ENCODE data around the gene LMF2.

The LMF2 gene

DNA sequence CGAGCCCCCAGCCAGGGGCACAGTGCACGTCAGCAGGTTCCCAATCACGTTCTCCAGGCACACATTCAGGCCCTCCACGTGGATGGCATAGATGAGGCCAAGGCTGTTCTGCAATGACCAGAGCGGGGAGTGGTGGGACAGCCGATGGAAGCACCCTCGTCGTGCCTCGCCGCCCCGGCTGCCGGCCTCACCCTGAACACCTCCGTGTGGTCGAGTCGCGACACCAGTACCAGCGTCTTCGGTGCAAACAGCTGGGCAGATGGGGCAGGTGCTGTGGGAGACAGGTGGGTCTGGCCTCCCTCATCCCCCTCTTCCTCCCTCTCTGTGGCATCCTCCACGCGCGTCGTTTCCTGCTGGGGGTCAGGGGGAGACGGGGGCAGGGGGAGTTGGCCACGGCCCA is 40.2 kb downstream of the LMF2 start:
- Histone ChIP-seq H3K79me2 (ENCODE audit: control insufficient read depth, low read length) (peaks cover 62% of the 10 kb centered on the region), H3K4me3 (ENCODE audit: low read length) (no peak overlapping the region), H3K9me3 (ENCODE audit: control insufficient read depth, insufficient read depth, low read length) (no peaks in the 10 kb centered on the region), H3K27ac (ENCODE audit: low read depth, low read length) (no peak overlapping the region), H4K20me1 (ENCODE audit: control insufficient read depth, insufficient read depth, low read depth, low read length) (no peaks in the 10 kb centered on the region), H3K9me2 (replicated peaks; ENCODE audit: control insufficient read depth, low read length) (no peaks in the 10 kb centered on the region), H3K4me2 (ENCODE audit: low read length) (no peak overlapping the region), H3K4me1 (ENCODE audit: control insufficient read depth, low read length) (peaks cover 46% of the 10 kb centered on the region), H3K36me3 (ENCODE audit: control insufficient read depth, low read length) (peaks cover 89% of the 10 kb centered on the region), H3F3A (ENCODE audit: control insufficient read depth, insufficient read depth) (peaks cover 18% of the 10 kb centered on the region), H3K27me3 (ENCODE audit: control insufficient read depth, low read length) (no peaks in the 10 kb centered on the region)
- TF ChIP-seq, protein P1, sequence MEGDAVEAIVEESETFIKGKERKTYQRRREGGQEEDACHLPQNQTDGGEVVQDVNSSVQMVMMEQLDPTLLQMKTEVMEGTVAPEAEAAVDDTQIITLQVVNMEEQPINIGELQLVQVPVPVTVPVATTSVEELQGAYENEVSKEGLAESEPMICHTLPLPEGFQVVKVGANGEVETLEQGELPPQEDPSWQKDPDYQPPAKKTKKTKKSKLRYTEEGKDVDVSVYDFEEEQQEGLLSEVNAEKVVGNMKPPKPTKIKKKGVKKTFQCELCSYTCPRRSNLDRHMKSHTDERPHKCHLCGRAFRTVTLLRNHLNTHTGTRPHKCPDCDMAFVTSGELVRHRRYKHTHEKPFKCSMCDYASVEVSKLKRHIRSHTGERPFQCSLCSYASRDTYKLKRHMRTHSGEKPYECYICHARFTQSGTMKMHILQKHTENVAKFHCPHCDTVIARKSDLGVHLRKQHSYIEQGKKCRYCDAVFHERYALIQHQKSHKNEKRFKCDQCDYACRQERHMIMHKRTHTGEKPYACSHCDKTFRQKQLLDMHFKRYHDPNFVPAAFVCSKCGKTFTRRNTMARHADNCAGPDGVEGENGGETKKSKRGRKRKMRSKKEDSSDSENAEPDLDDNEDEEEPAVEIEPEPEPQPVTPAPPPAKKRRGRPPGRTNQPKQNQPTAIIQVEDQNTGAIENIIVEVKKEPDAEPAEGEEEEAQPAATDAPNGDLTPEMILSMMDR (IDR thresholded peaks at IDR 0.05; ENCODE audit: low read depth, low read length, poor library complexity, severe bottlenecking), result no peak
- no peak for TF ChIP-seq EZH2phosphoT487 (IDR thresholded peaks at IDR 0.05; ENCODE audit: borderline replicate concordance, low read length)

DNA sequence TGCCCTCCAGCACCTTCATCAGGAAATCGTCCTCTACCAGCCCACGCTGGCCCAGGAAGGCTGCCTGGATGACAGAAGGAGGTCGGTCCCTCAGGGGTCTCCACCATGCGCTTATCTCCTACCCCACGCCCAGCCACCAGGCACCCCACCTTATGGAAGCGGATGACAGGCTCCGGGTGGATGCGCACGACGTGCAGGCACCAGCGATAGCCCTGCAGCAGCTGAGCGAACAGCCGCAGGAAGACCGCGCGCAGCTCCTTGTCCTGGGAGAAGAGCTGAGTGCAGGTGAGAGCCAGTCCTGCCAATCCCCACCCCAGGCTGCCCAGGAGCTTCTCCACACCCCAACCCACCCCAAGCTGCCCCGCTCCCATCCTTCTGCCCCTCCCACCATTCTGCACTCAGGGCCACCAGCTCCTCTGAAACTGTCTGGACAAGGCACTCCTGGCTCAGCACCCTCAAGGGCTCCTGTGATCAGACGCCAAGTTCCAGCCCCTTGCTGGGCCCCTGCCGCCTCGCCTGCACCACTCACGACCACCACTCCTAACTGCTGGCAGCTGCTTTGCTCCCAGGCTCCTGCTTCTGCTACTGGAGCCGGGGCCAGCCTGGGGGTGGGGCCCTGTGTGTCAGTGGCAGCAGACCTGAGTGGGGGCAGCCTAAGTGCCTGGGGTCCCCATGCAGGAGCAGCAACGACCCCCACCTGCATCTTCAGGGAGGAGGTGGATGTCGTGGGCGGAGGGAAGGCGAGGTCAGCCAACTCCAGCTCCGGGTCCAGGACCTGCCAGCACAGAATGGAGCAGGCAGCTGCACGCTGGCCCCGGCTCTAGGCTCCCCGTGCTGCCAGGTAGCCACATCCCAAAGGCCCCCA is 42.2 kb downstream of the LMF2 start:
- Histone ChIP-seq H4K20me1 (ENCODE audit: control insufficient read depth, insufficient read depth, low read depth, low read length) (no peaks in the 10 kb centered on the region), H3K4me1 (ENCODE audit: control insufficient read depth, low read length) (peaks cover 26% of the 10 kb centered on the region), H3K9me3 (ENCODE audit: control insufficient read depth, insufficient read depth, low read length) (no peaks in the 10 kb centered on the region), H3K9me2 (replicated peaks; ENCODE audit: control insufficient read depth, low read length) (no peaks in the 10 kb centered on the region), H3K79me2 (ENCODE audit: control insufficient read depth, low read length) (peaks cover 47% of the 10 kb centered on the region), H3K4me3 (ENCODE audit: low read length) (no peak overlapping the region), H3F3A (ENCODE audit: control insufficient read depth, insufficient read depth) (peaks cover 2% of the 10 kb centered on the region), H3K27ac (ENCODE audit: low read depth, low read length) (no peak overlapping the region), H3K27me3 (ENCODE audit: control insufficient read depth, low read length) (no peaks in the 10 kb centered on the region), H3K4me2 (ENCODE audit: low read length) (no peak overlapping the region), H3K36me3 (ENCODE audit: control insufficient read depth, low read length) (peaks cover 92% of the 10 kb centered on the region)
- TF ChIP-seq, protein P1 (IDR thresholded peaks at IDR 0.05; ENCODE audit: low read depth, low read length, poor library complexity, severe bottlenecking), result no peak
- TF ChIP-seq EZH2phosphoT487 (IDR thresholded peaks at IDR 0.05; ENCODE audit: borderline replicate concordance, low read length), result no peak

DNA sequence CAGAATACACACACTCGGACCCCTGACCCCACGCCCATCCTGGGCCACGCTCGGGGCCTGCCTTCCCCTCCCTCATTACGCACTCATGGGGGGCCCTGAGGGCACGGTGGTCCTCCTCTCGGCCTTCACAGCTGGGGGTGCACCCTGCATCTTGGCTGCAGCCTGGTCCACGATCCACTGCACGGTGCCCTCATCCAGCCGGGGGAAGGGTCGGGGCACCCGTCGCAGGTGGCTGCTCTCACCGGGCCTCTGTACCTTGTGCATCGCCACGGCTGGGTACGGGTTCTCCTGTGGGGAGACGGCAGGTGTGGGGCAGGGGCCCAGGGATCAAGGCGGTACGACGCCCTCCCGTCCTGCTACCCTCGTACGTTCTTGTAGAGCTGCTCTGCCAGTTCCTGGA is 43.1 kb downstream of the LMF2 start:
- Histone ChIP-seq H4K20me1 (ENCODE audit: control insufficient read depth, insufficient read depth, low read depth, low read length) (no peaks in the 10 kb centered on the region), H3K9me2 (replicated peaks; ENCODE audit: control insufficient read depth, low read length) (no peaks in the 10 kb centered on the region), H3K27ac (ENCODE audit: low read depth, low read length) (no peak overlapping the region), H3K4me1 (ENCODE audit: control insufficient read depth, low read length) (peaks cover 19% of the 10 kb centered on the region), H3K27me3 (ENCODE audit: control insufficient read depth, low read length) (no peaks in the 10 kb centered on the region), H3K9me3 (ENCODE audit: control insufficient read depth, insufficient read depth, low read length) (no peaks in the 10 kb centered on the region), H3K4me2 (ENCODE audit: low read length) (no peak overlapping the region), H3K36me3 (ENCODE audit: control insufficient read depth, low read length) (peaks cover 98% of the 10 kb centered on the region), H3K79me2 (ENCODE audit: control insufficient read depth, low read length) (peaks cover 47% of the 10 kb centered on the region), H3K4me3 (ENCODE audit: low read length) (no peak overlapping the region), H3F3A (ENCODE audit: control insufficient read depth, insufficient read depth) (no peaks in the 10 kb centered on the region)
- TF ChIP-seq EZH2phosphoT487 (IDR thresholded peaks at IDR 0.05; ENCODE audit: borderline replicate concordance, low read length), result no peak
- TF ChIP-seq, protein P1 (IDR thresholded peaks at IDR 0.05; ENCODE audit: low read depth, low read length, poor library complexity, severe bottlenecking), result no peak
